ENCODE results near the gene SPAG8.

The SPAG8 gene

DNA sequence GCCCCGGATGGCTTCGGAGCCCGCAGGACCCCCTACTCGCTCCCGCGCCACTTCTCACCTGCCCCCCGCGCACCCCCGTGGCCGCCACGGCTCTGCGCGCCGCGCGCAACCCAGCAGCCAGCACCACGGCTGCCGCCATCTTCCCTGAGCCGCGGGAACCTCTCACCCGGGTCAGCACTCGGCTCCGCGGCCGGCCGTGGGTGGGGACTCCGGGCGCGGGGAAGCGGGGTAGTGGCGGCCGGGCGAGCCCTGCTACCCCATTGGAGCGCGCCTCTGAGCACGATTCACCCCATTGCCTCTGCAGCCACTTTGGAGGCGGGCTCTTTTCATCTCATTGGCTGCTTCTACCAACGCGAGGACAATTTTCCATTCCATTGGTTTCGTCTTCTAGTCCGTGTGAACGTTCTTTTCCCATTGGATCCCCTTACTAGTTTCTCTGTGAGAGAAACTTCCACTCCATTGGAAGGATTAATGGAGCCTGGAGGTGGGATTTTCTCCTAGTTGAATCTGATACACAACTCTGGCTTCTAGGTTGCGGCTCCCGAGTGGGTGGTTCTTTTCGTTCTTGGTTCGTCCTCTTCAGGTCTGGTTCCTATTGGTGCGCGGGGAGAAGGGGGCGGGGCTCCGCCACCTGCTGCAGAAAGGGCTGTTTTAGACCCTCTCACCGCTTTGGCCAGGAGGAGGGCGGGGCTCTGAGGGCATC is 2.9 kb upstream of the SPAG8 start, which contains the start of gene HINT2:
Gene HINT2 (minus strand): TSS at position 202 of the 703 bp plus-strand sequence. CDS start 63 bp downstream, at position 139.
- Histone ChIP-seq H3K27me3 (ENCODE audit: insufficient read depth, low read length, poor library complexity, severe bottlenecking) (no peaks in the 10 kb centered on the region), H3K36me3 (ENCODE audit: insufficient read depth, low read length) (no peaks in the 10 kb centered on the region), H3K4me3 (ENCODE audit: low read length, poor library complexity, severe bottlenecking) (peak within 1 kb of the TSS; percentile 77), H3K9me2 (replicated peaks; ENCODE audit: low read depth, low read length) (no peaks in the 10 kb centered on the region), H3K4me1 (ENCODE audit: insufficient read depth, low read length, poor library complexity, severe bottlenecking) (peaks cover 39% of the 10 kb centered on the region), H3K9ac (ENCODE audit: low read depth, low read length, poor library complexity, severe bottlenecking) (peak within 1 kb of the TSS; percentile 92), H2AFZ (ENCODE audit: low read length) (peak within 1 kb of the TSS; percentile 91), H3K79me2 (ENCODE audit: insufficient read depth, low read length) (peaks cover 13% of the 10 kb centered on the region), H3K4me2 (ENCODE audit: low read depth, low read length, poor library complexity, severe bottlenecking) (peak within 1 kb of the TSS; percentile 94), H4K20me1 (ENCODE audit: insufficient read depth, low read length, poor library complexity, severe bottlenecking) (no peaks in the 10 kb centered on the region), H3K9me3 (ENCODE audit: insufficient read depth, low read depth, low read length) (no peaks in the 10 kb centered on the region), H3F3A (ENCODE audit: low read depth) (peaks cover 8% of the 10 kb centered on the region)
- no peak for TF ChIP-seq EZH2phosphoT487 (IDR thresholded peaks at IDR 0.05; ENCODE audit: borderline replicate concordance)
- TF ChIP-seq, protein P1, sequence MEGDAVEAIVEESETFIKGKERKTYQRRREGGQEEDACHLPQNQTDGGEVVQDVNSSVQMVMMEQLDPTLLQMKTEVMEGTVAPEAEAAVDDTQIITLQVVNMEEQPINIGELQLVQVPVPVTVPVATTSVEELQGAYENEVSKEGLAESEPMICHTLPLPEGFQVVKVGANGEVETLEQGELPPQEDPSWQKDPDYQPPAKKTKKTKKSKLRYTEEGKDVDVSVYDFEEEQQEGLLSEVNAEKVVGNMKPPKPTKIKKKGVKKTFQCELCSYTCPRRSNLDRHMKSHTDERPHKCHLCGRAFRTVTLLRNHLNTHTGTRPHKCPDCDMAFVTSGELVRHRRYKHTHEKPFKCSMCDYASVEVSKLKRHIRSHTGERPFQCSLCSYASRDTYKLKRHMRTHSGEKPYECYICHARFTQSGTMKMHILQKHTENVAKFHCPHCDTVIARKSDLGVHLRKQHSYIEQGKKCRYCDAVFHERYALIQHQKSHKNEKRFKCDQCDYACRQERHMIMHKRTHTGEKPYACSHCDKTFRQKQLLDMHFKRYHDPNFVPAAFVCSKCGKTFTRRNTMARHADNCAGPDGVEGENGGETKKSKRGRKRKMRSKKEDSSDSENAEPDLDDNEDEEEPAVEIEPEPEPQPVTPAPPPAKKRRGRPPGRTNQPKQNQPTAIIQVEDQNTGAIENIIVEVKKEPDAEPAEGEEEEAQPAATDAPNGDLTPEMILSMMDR (conservative IDR thresholded peaks at IDR 0.05; ENCODE audit: low read length), result no peak

DNA sequence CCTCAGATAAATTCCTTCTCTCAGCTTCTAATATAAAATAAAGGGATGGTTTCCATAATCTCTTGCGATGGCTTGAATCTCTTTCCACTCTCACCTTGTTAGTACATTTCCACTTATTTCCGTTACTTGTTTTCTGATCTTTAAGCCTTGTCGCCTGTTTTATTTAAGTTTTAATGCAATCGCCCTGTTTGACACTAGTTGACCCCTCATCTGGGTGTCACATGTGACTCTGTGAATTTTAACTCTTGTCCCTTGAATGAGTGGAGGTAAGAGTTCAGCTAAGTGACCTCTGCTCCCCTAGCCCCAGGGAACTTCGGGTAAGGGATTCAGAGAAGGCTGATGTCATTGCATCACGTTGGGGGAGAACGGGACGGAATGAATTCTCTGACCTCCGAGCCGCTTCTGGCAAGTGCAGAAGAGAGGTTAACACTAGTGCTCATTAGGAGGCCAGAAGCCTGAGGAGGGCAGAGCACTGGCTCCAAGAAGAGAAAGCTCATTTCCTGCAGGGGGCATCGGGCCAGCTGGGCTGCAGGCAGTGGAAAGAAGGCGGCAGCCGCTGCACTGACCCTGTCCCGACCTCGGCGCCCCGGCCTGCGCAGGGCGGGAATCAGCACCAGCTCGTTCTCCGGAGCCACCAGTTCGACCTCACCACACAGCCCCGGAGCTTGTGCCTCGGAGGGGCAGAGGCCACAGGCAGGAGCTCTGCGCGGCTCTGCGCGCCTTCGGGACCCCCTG is 2.2 kb upstream of the SPAG8 start:
- H2AFZ ChIP-seq (ENCODE audit: low read length), result peak overlapping the region; percentile 82
- no peaks in the 10 kb centered on the region for H3K9me3 ChIP-seq (ENCODE audit: insufficient read depth, low read depth, low read length)
- H4K20me1 ChIP-seq (ENCODE audit: insufficient read depth, low read length, poor library complexity, severe bottlenecking), result no peaks in the 10 kb centered on the region
- peaks cover 13% of the 10 kb centered on the region for H3K79me2 ChIP-seq (ENCODE audit: insufficient read depth, low read length)
- peak overlapping the region; percentile 77 for H3K4me3 ChIP-seq (ENCODE audit: low read length, poor library complexity, severe bottlenecking)
- no peaks in the 10 kb centered on the region for H3K27me3 ChIP-seq (ENCODE audit: insufficient read depth, low read length, poor library complexity, severe bottlenecking)
- peaks cover 8% of the 10 kb centered on the region for H3F3A ChIP-seq (ENCODE audit: low read depth)
- no peaks in the 10 kb centered on the region for H3K9me2 ChIP-seq (replicated peaks; ENCODE audit: low read depth, low read length)
- peak overlapping the region; percentile 92 for H3K9ac ChIP-seq (ENCODE audit: low read depth, low read length, poor library complexity, severe bottlenecking)
- peaks cover 39% of the 10 kb centered on the region for H3K4me1 ChIP-seq (ENCODE audit: insufficient read depth, low read length, poor library complexity, severe bottlenecking)
- peak overlapping the region; percentile 94 for H3K4me2 ChIP-seq (ENCODE audit: low read depth, low read length, poor library complexity, severe bottlenecking)
- H3K36me3 ChIP-seq (ENCODE audit: insufficient read depth, low read length), result peaks cover 2% of the 10 kb centered on the region; the same call in 1 of the 2 replicates
- TF ChIP-seq, protein P1 (conservative IDR thresholded peaks at IDR 0.05; ENCODE audit: low read length), result peak; percentile 49
- TF ChIP-seq EZH2phosphoT487 (IDR thresholded peaks at IDR 0.05; ENCODE audit: borderline replicate concordance), result no peak

DNA sequence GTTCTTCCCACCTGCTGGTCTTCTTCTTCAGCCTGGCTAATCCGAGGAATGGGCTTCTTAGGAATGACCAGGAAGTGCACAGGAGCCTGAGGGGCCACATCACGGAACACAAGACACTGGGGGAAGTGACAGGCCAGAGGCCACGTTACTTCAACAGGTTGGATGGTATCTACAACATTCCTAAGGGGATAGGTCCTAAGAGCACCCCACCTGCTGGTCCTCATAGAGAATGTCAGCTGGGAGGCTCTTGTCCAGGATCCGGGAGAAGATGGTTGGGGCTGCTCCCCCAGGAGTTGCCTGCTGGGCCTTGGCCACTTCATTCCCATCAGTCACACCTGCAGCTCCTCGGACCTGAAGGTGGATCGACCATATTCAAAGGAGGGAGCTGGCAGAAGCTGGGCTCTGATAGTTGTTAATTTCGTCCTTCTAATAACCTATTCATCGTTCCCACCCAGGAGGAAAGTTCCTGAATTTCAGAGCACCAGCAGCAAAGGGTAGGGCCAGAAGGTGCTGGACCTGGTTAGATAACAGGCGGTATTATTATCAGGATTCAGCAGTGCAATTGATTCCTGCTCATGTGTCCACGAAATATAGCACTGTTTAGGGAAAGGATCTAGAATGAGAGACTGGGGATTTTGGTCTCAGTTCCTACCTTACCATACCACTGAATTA is 1.5 kb upstream of the SPAG8 start:
- peaks cover 9% of the 10 kb centered on the region; the same call in 1 of the 2 replicates for H3K36me3 ChIP-seq (ENCODE audit: insufficient read depth, low read length)
- H3K79me2 ChIP-seq (ENCODE audit: insufficient read depth, low read length), result peaks cover 13% of the 10 kb centered on the region
- H3F3A ChIP-seq (ENCODE audit: low read depth), result peaks cover 8% of the 10 kb centered on the region
- H3K9ac ChIP-seq (ENCODE audit: low read depth, low read length, poor library complexity, severe bottlenecking), result peak overlapping the region; percentile 92
- peak overlapping the region; percentile 94 for H3K4me2 ChIP-seq (ENCODE audit: low read depth, low read length, poor library complexity, severe bottlenecking)
- TF ChIP-seq EZH2phosphoT487 (IDR thresholded peaks at IDR 0.05; ENCODE audit: borderline replicate concordance), result no peak
- TF ChIP-seq, protein P1 (conservative IDR thresholded peaks at IDR 0.05; ENCODE audit: low read length), result peak; percentile 50
- peak overlapping the region; percentile 77 for H3K4me3 ChIP-seq (ENCODE audit: low read length, poor library complexity, severe bottlenecking)
- no peaks in the 10 kb centered on the region for H3K9me2 ChIP-seq (replicated peaks; ENCODE audit: low read depth, low read length)
- H3K4me1 ChIP-seq (ENCODE audit: insufficient read depth, low read length, poor library complexity, severe bottlenecking), result peaks cover 39% of the 10 kb centered on the region
- H2AFZ ChIP-seq (ENCODE audit: low read length), result no peak overlapping the region
- H3K9me3 ChIP-seq (ENCODE audit: insufficient read depth, low read depth, low read length), result no peaks in the 10 kb centered on the region
- H4K20me1 ChIP-seq (ENCODE audit: insufficient read depth, low read length, poor library complexity, severe bottlenecking), result no peaks in the 10 kb centered on the region
- no peaks in the 10 kb centered on the region for H3K27me3 ChIP-seq (ENCODE audit: insufficient read depth, low read length, poor library complexity, severe bottlenecking)

Data from Loucy (cell line).